Osteoblast (primary cell): ENCODE measurements around the gene CHRNB4. TPM values are rescaled to one million over a fixed set of nuclear protein-coding genes. Genes with fewer than 3 reads are reported as not detected.

Experiments used
- DNase-seq: peaks from one replicate; pipeline ENCODE4 v3.0.0; 2011; ENCODE audit warnings: low spot score, mixed read lengths; ENCODE audit not compliant: insufficient read length; ENCODE audit errors: missing footprints
- H2AFZ ChIP-seq: 2 replicates; pipeline ENCODE4 v1.6.0; 2011; ENCODE audit warnings: mild to moderate bottlenecking, low read length
- H3K27ac ChIP-seq: 2 replicates; pipeline ENCODE4 v1.5.1; 2011; ENCODE audit warnings: mild to moderate bottlenecking, low read depth, low read length, moderate library complexity
- H3K27me3 ChIP-seq: 2 replicates; pipeline ENCODE4 v1.6.0; 2012; ENCODE audit warnings: mild to moderate bottlenecking, control low read depth, inconsistent platforms, low read length, moderate library complexity; ENCODE audit not compliant: insufficient read depth
- H3K36me3 ChIP-seq: 2 replicates; pipeline ENCODE4 v1.5.1; 2011; ENCODE audit warnings: mild to moderate bottlenecking, low read length, control low read depth, moderate library complexity; ENCODE audit not compliant: insufficient read depth
- H3K4me1 ChIP-seq: 2 replicates; pipeline ENCODE4 v1.5.1; 2011; ENCODE audit warnings: mild to moderate bottlenecking, low read length, control low read depth, moderate library complexity; ENCODE audit not compliant: insufficient read depth
- H3K4me2 ChIP-seq: 2 replicates; pipeline ENCODE4 v1.6.0; 2011; ENCODE audit warnings: mild to moderate bottlenecking, low read length; ENCODE audit not compliant: insufficient read depth
- H3K4me3 ChIP-seq: fragments of 200-600 bp; sonication (generic); 3 replicates; pipeline ENCODE4 v1.5.1; 2012; ENCODE audit warnings: mild to moderate bottlenecking, low read length, inconsistent platforms; ENCODE audit not compliant: insufficient read depth
- H3K79me2 ChIP-seq: 2 replicates; pipeline ENCODE4 v1.6.0; 2012; ENCODE audit warnings: mild to moderate bottlenecking, low read length, control low read depth, inconsistent platforms; ENCODE audit not compliant: insufficient read depth
- H3K9me3 ChIP-seq: 2 replicates; pipeline ENCODE4 v1.5.1; 2011; ENCODE audit warnings: low read depth, low read length, control low read depth
- H4K20me1 ChIP-seq: 2 replicates; pipeline ENCODE4 v1.6.0; 2012; ENCODE audit warnings: mild to moderate bottlenecking, low read length, control low read depth; ENCODE audit not compliant: insufficient read depth
- CTCF ChIP-seq: IDR thresholded peaks from 2 replicates; pipeline ENCODE4 v1.5.1; 2011; ENCODE audit warnings: mild to moderate bottlenecking, low read depth, low read length, moderate library complexity; ENCODE audit errors: extremely low read depth
- total RNA-seq: library from RNA; depleted of rRNA; stranded (reverse); fragments of >200 nt; gene quantifications from 2 replicates; pipeline ENCODE4 v1.2.3, GENCODE V29; 2012

The CHRNB4 gene
- total RNA-seq, 1 donor = not detected

- Histone ChIP-seq H3K27me3 (peaks cover 12% of the 10 kb centered on the region), H3K4me3 (no peak overlapping the region)
- no peak for TF ChIP-seq CTCF
Observed at GRCh38 chr15:78660584-78660983, 19.6 kb upstream of the CHRNB4 start.

DNA sequence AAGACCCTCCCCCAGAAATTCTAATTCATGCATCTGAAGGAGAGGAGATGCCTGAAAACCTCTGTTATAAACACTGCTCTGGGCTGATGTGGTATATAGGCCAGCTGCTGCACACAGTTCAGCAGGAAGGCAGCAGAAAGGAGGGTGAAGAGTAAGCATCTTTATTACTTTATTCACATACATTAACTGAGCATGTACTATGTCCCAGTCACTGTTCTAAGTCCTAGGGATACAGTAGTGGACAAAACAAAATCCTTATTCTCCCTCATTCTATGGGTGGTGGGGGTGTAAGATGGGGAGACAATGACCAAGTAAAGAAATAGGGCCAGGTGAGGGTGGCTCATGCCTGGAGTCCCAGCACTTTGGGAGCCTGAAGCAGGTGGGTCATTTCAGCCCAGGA, 17.8 kb upstream of the CHRNB4 start:
- Histone ChIP-seq H3K27ac (no peak overlapping the region), H3K9me3 (no peaks in the 10 kb centered on the region)
- no peak for TF ChIP-seq CTCF

More at GRCh38 chr15:78660584-78660983, 19.6 kb upstream of the CHRNB4 start:
- Histone ChIP-seq H3K27ac (no peak overlapping the region), H3K9me3 (no peaks in the 10 kb centered on the region), H3K4me2 (no peak overlapping the region), H4K20me1 (no peaks in the 10 kb centered on the region), H3K4me1 (no peaks in the 10 kb centered on the region), H2AFZ (no peak overlapping the region), H3K79me2 (no peaks in the 10 kb centered on the region), H3K36me3 (no peaks in the 10 kb centered on the region)
- no peak for DNase-seq

DNA sequence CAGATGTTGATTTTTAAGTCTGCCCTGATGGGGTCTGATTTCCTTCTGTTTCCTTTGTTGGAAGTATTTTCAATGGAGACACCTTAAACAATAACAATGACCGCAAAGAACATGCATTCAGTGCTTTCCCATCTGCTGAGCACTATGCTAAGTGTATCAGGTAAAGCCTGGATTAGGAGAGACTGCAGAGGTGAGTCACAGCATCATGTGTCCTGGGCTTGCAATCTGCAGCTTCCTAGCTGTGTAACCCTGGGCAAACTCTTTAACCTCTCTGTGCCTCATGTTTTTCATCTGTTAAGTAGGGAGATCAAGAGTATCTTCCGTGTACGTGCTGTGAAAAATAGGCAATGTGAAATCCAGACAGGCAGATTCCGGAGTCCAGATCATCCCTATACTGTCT, 13.3 kb upstream of the CHRNB4 start:
- DNase-seq = no peak
- H3K4me2 ChIP-seq = no peak overlapping the region
- H3K9me3 ChIP-seq = no peaks in the 10 kb centered on the region
- H3K36me3 ChIP-seq = no peaks in the 10 kb centered on the region
- no peak overlapping the region for H2AFZ ChIP-seq
- no peak overlapping the region for H3K27ac ChIP-seq
- no peaks in the 10 kb centered on the region for H3K4me1 ChIP-seq
- TF ChIP-seq CTCF = no peak
- no peaks in the 10 kb centered on the region for H4K20me1 ChIP-seq
- no peak overlapping the region for H3K4me3 ChIP-seq
- peaks cover 4% of the 10 kb centered on the region for H3K27me3 ChIP-seq
- H3K79me2 ChIP-seq = no peaks in the 10 kb centered on the region

More for the DNA sequence above, 17.8 kb upstream of the CHRNB4 start:
- Histone ChIP-seq H2AFZ (no peak overlapping the region), H3K27me3 (peaks cover 8% of the 10 kb centered on the region), H3K79me2 (no peaks in the 10 kb centered on the region), H3K4me3 (no peak overlapping the region), H3K4me1 (no peaks in the 10 kb centered on the region), H4K20me1 (no peaks in the 10 kb centered on the region), H3K4me2 (no peak overlapping the region), H3K36me3 (no peaks in the 10 kb centered on the region)
- no peak for DNase-seq

DNA sequence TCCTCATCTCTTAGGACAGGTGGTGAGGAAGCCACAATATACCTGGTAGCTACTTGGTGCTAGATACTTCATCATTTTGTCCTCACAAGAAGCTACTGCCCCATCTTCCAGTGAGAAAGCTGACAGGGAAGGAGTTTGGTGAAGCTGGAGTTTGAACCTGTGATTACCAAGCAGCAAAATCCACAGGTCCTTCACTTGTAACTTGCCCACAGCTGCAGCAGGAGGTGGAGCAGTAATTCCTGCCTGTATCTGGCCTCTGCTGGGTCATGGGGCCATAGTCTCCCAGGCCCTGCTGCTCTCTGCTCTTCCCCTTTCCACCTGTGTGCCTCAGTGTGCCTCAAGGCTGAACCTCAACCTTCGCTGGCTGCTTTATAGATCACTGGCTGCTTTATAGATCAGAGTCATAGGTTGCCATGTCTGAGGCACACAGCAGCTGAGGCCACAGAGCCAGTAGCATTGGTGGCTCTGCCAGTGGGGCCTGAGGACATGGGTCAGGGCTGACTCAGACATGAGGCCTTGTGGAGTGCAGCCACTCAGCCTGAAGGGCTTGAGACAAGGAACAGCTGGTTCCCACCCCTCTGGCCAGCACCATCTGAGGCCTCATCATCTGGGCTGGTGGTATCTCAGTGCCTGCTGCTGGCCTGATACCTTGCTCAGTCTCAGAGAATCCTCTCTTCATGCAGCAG, 11.1 kb upstream of the CHRNB4 start:
- Histone ChIP-seq H3K27ac (no peak overlapping the region), H3K9me3 (no peaks in the 10 kb centered on the region), H3K4me1 (no peaks in the 10 kb centered on the region), H3K4me2 (no peak overlapping the region), H3K4me3 (no peak overlapping the region), H2AFZ (no peak overlapping the region), H3K27me3 (peaks cover 3% of the 10 kb centered on the region), H3K79me2 (no peaks in the 10 kb centered on the region), H4K20me1 (no peaks in the 10 kb centered on the region), H3K36me3 (no peaks in the 10 kb centered on the region)
- no peak for TF ChIP-seq CTCF
- DNase-seq = no peak
